Keratinocyte (primary cell): ENCODE results near the gene THTPA. TPM values are rescaled to one million over a fixed set of nuclear protein-coding genes. Genes with fewer than 3 reads are reported as not detected.
"Not testable (repeated sequence)": the region's sequence is repeated elsewhere in the genome, so short reads cannot be mapped to it uniquely, and the experiment has no call there.

Experiments used
- DNase-seq: peaks from one replicate; pipeline ENCODE4 v3.0.0-alpha.2; 2011; ENCODE audit warnings: low read depth, missing footprints, low spot score
- FAIRE-seq: peaks from 2 replicates; lab custom pipeline; 2011; peaks lifted over from hg19 to GRCh38; lab: Jason Lieb, UNC
- H2AFZ ChIP-seq: 2 replicates; pipeline ENCODE4 v1.6.0; 2012; ENCODE audit warnings: low read length, control low read depth, inconsistent platforms; ENCODE audit not compliant: control insufficient read depth
- H3K27ac ChIP-seq: 2 replicates; pipeline ENCODE4 v1.5.1; 2011; ENCODE audit warnings: low read length; ENCODE audit not compliant: control insufficient read depth, insufficient read depth
- H3K27me3 ChIP-seq: 3 replicates; pipeline ENCODE4 v1.6.0; 2011; ENCODE audit warnings: low read length; ENCODE audit not compliant: control insufficient read depth, insufficient read depth; ENCODE audit errors: extremely low read depth
- H3K36me3 ChIP-seq, 2 experiments: 2 replicates in 1 of 2; 3 replicates in 1 of 2; pipeline ENCODE4 v1.5.1; 2011; ENCODE audit warnings: low read length in 2 of 2, mild to moderate bottlenecking in 1 of 2; ENCODE audit not compliant: control insufficient read depth in 2 of 2, insufficient read depth in 2 of 2; ENCODE audit errors: extremely low read depth in 1 of 2
- H3K4me1 ChIP-seq: 3 replicates; pipeline ENCODE4 v1.5.1; 2011; ENCODE audit warnings: low read length; ENCODE audit not compliant: control insufficient read depth, insufficient read depth; ENCODE audit errors: extremely low read depth
- H3K4me2 ChIP-seq: 3 replicates; pipeline ENCODE4 v1.6.0; 2011; ENCODE audit warnings: low read depth, low read length; ENCODE audit not compliant: control insufficient read depth, insufficient read depth; ENCODE audit errors: extremely low read depth
- H3K4me3 ChIP-seq, 3 experiments: fragments of 200-600 bp in 1 of 3; sonication (generic) in 1 of 3; 2 replicates in 2 of 3; 3 replicates in 1 of 3; pipeline ENCODE4 v1.5.1; 2011 to 2016; ENCODE audit warnings: low read length in 3 of 3, mild to moderate bottlenecking in 3 of 3, control low read depth in 2 of 3, inconsistent platforms in 1 of 3, low read depth in 1 of 3, mixed read lengths in 1 of 3, mixed run types in 1 of 3, moderate library complexity in 1 of 3; ENCODE audit not compliant: control insufficient read depth in 2 of 3, insufficient read depth in 2 of 3; ENCODE audit errors: extremely low read depth in 1 of 3
- H3K79me2 ChIP-seq: 2 replicates; pipeline ENCODE4 v1.6.0; 2012; ENCODE audit warnings: low read length; ENCODE audit not compliant: control insufficient read depth, insufficient read depth
- H3K9ac ChIP-seq: 3 replicates; pipeline ENCODE4 v1.6.0; 2011; ENCODE audit warnings: low read length; ENCODE audit not compliant: control insufficient read depth, insufficient read depth; ENCODE audit errors: extremely low read depth
- H3K9me1 ChIP-seq: 3 replicates; pipeline ENCODE4 v1.6.0; 2011; ENCODE audit warnings: low read length; ENCODE audit not compliant: control insufficient read depth, insufficient read depth; ENCODE audit errors: extremely low read depth
- H3K9me3 ChIP-seq: 2 replicates; pipeline ENCODE4 v1.5.1; 2012; ENCODE audit warnings: low read depth, low read length; ENCODE audit not compliant: control insufficient read depth
- H4K20me1 ChIP-seq: 3 replicates; pipeline ENCODE4 v1.6.0; 2011; ENCODE audit warnings: low read length; ENCODE audit not compliant: control insufficient read depth, insufficient read depth; ENCODE audit errors: extremely low read depth
- CTCF ChIP-seq, 3 experiments: IDR thresholded peaks in 1 of 3; conservative IDR thresholded peaks in 1 of 3; optimal IDR thresholded peaks in 1 of 3; 2 replicates in 2 of 3; 3 replicates in 1 of 3; pipeline versions ENCODE3 to v1.5.1; 2011; ENCODE audit warnings: low read length in 3 of 3, mild to moderate bottlenecking in 3 of 3, moderate library complexity in 2 of 3, control low read depth in 1 of 3, inconsistent platforms in 1 of 3; ENCODE audit not compliant: insufficient read depth in 2 of 3; ENCODE audit errors: extremely low read depth in 1 of 3
- EZH2 ChIP-seq: IDR thresholded peaks from one replicate; pipeline ENCODE4 v1.6.1; 2012; ENCODE audit warnings: inconsistent platforms, mild to moderate bottlenecking, low read length, moderate library complexity
- dilution Hi-C: fragments of 300-500 bp; cut with MboI; formaldehyde crosslinking; loops from one replicate; pipeline ENCODE4 v1.7.0; 2020; ENCODE audit warnings: low sequenced_read_pairs; ENCODE audit not compliant: extremely low pct_ligation_motif_present
- polyA plus RNA-seq, 5 experiments: library from polyadenylated mRNA; depleted of rRNA in 3 of 5; stranded (reverse) in 3 of 5; stranded (forward) in 1 of 5; unstranded in 1 of 5; fragments of >200 nt; gene quantifications; 1 replicate in 1 of 5; 2 replicates in 3 of 5; 3 replicates in 1 of 5; pipeline versions ENCODE4 v1.2.1 to v1.2.3, GENCODE V29; 2011 to 2012; ENCODE audit warnings: missing spikeins in 2 of 5, low read depth in 1 of 5, low replicate concordance in 1 of 5

THTPA gene
- polyA plus RNA-seq, 1 donor (not counting 4 experiments of a cell fraction or from before 2014, with no cell fraction given), result 3.2 TPM

- dilution Hi-C loops, result no loop called here
- FAIRE-seq, result no peak
Observed at GRCh38 chr14:23590198-23590597, 34.1 kb downstream of the THTPA start.

GRCh38 chr14:23594191-23594590, 38.1 kb downstream of the THTPA start:
- H3K9me1 ChIP-seq, H3K36me3 ChIP-seq, H3K4me3 ChIP-seq, H4K20me1 ChIP-seq, H3K4me2 ChIP-seq, H2AFZ ChIP-seq, H3K9ac ChIP-seq, H3K27me3 ChIP-seq, FAIRE-seq, H3K4me1 ChIP-seq, H3K27ac ChIP-seq, DNase-seq, H3K79me2 ChIP-seq, H3K9me3 ChIP-seq, dilution Hi-C loops: not testable (repeated sequence)

More at GRCh38 chr14:23590198-23590597, 34.1 kb downstream of the THTPA start:
- no peak for DNase-seq
- H3K79me2 ChIP-seq, result no peaks in the 10 kb centered on the region
- no peaks in the 10 kb centered on the region for H4K20me1 ChIP-seq
- no peak overlapping the region for H2AFZ ChIP-seq
- H3K36me3 ChIP-seq, result no peaks in the 10 kb centered on the region
- no peak overlapping the region for H3K9ac ChIP-seq
- no peaks in the 10 kb centered on the region for H3K9me3 ChIP-seq
- no peak overlapping the region for H3K27ac ChIP-seq
- H3K27me3 ChIP-seq, result no peaks in the 10 kb centered on the region
- H3K4me1 ChIP-seq, result no peaks in the 10 kb centered on the region
- no peak overlapping the region for H3K4me3 ChIP-seq
- no peak overlapping the region for H3K4me2 ChIP-seq
- no peaks in the 10 kb centered on the region for H3K9me1 ChIP-seq
- no peak for TF ChIP-seq CTCF (optimal IDR thresholded peaks at IDR 0.05 in 1 of 3, IDR thresholded peaks at IDR 0.05 in 1 of 3, conservative IDR thresholded peaks at IDR 0.05 in 1 of 3; ENCODE audit: extremely low read depth in 1 of 3, insufficient read depth in 2 of 3, low read length in 3 of 3)
- no peak for TF ChIP-seq EZH2

GRCh38 chr14:23600322-23600707, 44.2 kb downstream of the THTPA start:
- dilution Hi-C loops, result no loop called here
- Histone ChIP-seq H3K27me3 (no peaks in the 10 kb centered on the region), H3K27ac (no peak overlapping the region), H3K4me2 (no peak overlapping the region), H3K4me1 (no peaks in the 10 kb centered on the region), H2AFZ (no peak overlapping the region), H3K36me3 (no peaks in the 10 kb centered on the region), H3K9ac (no peak overlapping the region), H3K4me3 (no peak overlapping the region), H3K9me1 (no peaks in the 10 kb centered on the region), H3K9me3 (no peaks in the 10 kb centered on the region), H4K20me1 (no peaks in the 10 kb centered on the region), H3K79me2 (no peaks in the 10 kb centered on the region)
- TF ChIP-seq CTCF (optimal IDR thresholded peaks at IDR 0.05 in 1 of 3, IDR thresholded peaks at IDR 0.05 in 1 of 3, conservative IDR thresholded peaks at IDR 0.05 in 1 of 3; ENCODE audit: extremely low read depth in 1 of 3, insufficient read depth in 2 of 3, low read length in 3 of 3), result no peak
- TF ChIP-seq EZH2, result no peak
- DNase-seq (no peak), FAIRE-seq (no peak)
